ENCODE results near the gene PIK3R6.

PIK3R6 gene

DNA sequence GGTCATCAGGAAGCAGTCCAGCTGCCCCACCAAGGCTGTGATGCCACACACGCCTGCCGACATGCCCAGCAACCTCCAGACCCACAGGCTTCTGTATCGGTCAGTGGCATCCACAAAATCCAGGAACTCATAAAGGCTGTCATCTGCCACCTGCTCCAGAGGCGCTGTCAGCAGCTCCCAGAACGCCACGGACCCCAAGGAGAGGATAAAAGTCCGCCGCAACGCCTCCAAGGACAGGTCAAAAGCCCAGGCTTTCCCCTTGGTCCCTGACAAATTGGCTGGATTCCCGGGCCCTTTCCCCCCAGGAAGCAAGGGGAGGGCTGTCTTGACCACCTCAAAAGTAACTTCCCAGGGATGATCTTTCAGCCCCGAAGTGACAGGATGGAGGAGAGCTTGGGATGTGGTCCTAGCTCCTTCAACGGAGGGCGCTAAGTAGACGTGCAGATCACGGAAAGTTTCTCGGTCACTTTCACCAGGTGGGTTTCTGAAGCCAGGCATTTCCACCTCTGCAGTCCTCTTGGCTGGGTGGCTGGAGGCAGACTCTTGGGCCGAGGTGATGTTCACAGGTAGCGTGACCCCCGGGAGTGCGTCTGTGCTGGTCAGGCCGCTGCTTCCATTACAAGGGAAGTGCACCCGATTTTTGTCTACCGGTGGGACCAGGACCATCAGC, 69.2 kb downstream of the PIK3R6 start:
- Histone ChIP-seq H2BK120ac (ENCODE audit: low read depth, low read length) (no peak overlapping the region), H3K36me3 (replicated peaks in 1 of 2; ENCODE audit: control insufficient read depth in 2 of 2, insufficient read depth in 2 of 2, low read length in 2 of 2) (no peaks in the 10 kb centered on the region)

DNA sequence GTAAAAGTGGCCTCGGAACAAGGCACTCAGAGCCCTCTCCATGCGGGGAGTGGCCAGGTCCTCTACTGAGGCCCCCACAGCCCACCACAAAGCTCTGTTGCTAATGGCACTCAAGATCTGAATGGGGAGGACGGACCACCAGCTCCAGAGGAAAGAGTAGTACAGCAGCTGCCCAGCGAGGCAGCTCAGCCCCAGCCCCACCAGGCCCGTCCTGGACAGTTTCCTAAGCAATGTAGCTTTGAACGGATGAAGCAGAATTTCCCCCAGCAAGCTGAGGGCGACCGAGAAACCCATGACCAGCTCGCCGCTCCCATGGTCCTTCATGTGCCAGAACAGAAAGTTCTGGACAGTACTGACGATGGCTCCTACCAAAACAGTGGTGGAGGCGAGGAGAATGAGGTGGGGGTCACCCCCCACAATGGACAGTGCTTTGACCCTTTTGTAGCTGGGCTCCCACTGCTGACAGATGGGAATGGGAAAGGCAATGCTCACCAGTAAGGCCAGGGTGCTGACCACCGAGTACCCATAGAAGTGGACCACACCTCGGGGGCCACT, 69.8 kb downstream of the PIK3R6 start:
- Histone ChIP-seq H3K79me1 (ENCODE audit: low read depth, low read length) (peaks cover 3% of the 10 kb centered on the region), H3K14ac (ENCODE audit: low read length) (no peak overlapping the region), H3K18ac (ENCODE audit: low read length) (peak overlapping the region; percentile 8), H3K23ac (ENCODE audit: low read depth, low read length, poor library complexity) (no peak overlapping the region), H2AFZ (ENCODE audit: low read length) (no peak overlapping the region), H2BK15ac (ENCODE audit: low read length) (no peak overlapping the region), H3K4me2 (ENCODE audit: insufficient read depth, low read length, poor library complexity, severe bottlenecking) (no peak overlapping the region), H3K4me3 (ENCODE audit: low read length in 2 of 2) (peak overlapping the region in 1 of 2 donors; percentile 44), H2AK5ac (ENCODE audit: low read depth, low read length) (no peak overlapping the region), H2BK120ac (ENCODE audit: low read depth, low read length) (no peak overlapping the region), H3K36me3 (replicated peaks in 1 of 2; ENCODE audit: control insufficient read depth in 2 of 2, insufficient read depth in 2 of 2, low read length in 2 of 2) (no peaks in the 10 kb centered on the region), H2BK5ac (ENCODE audit: low read length) (no peak overlapping the region), H3K27me3 (ENCODE audit: control insufficient read depth in 3 of 3, insufficient read depth in 3 of 3, low read depth in 1 of 3, low read length in 3 of 3) (peaks cover 3 to 53% (median 19%) of the 10 kb centered on the region in 3 experiments), H3K27ac (replicated peaks; ENCODE audit: low read length) (no peak overlapping the region), H3K4me1 (ENCODE audit: control insufficient read depth in 2 of 2, insufficient read depth in 1 of 2, low read depth in 1 of 2, low read length in 2 of 2) (peaks cover 0 to 3% of the 10 kb centered on the region in 2 donors), H2BK12ac (ENCODE audit: low read length) (no peak overlapping the region), H4K8ac (ENCODE audit: low read depth, low read length) (no peak overlapping the region), H3K4ac (ENCODE audit: low read length) (no peak overlapping the region), H3K9me3 (replicated peaks in 1 of 2; ENCODE audit: control insufficient read depth in 2 of 2, insufficient read depth in 1 of 2, low read depth in 1 of 2, low read length in 2 of 2) (peaks cover 0 to 4% of the 10 kb centered on the region in 2 donors), H4K91ac (ENCODE audit: low read depth, low read length, poor library complexity) (no peak overlapping the region), H3K9ac (ENCODE audit: low read depth, low read length, poor library complexity) (no peak overlapping the region)
- DNase-seq (ENCODE audit: low spot score) = no peak
- no CpG with 5 or more reads among the region's 14 CpGs for WGBS, 2 donors (ENCODE audit: extremely low coverage in 2 of 2, insufficient read length in 2 of 2, insufficient replicate concordance in 1 of 2)

More for the DNA sequence above, 69.2 kb downstream of the PIK3R6 start:
- H4K8ac ChIP-seq (ENCODE audit: low read depth, low read length) = no peak overlapping the region
- no peak overlapping the region for H3K14ac ChIP-seq (ENCODE audit: low read length)
- H4K91ac ChIP-seq (ENCODE audit: low read depth, low read length, poor library complexity) = no peak overlapping the region
- H3K79me1 ChIP-seq (ENCODE audit: low read depth, low read length) = peaks cover 3% of the 10 kb centered on the region
- H3K9me3 ChIP-seq (replicated peaks in 1 of 2; ENCODE audit: control insufficient read depth in 2 of 2, insufficient read depth in 1 of 2, low read depth in 1 of 2, low read length in 2 of 2) = peaks cover 0 to 4% of the 10 kb centered on the region in 2 donors
- WGBS, 2 donors (ENCODE audit: extremely low coverage in 2 of 2, insufficient read length in 2 of 2, insufficient replicate concordance in 1 of 2) = no CpG with 5 or more reads among the region's 23 CpGs
- H3K4me2 ChIP-seq (ENCODE audit: insufficient read depth, low read length, poor library complexity, severe bottlenecking) = peak overlapping the region; percentile 56
- no peak overlapping the region for H3K4ac ChIP-seq (ENCODE audit: low read length)
- peak overlapping the region; percentile 73 for H2AK5ac ChIP-seq (ENCODE audit: low read depth, low read length)
- H3K27ac ChIP-seq (replicated peaks; ENCODE audit: low read length) = no peak overlapping the region
- no peak for DNase-seq (ENCODE audit: low spot score)
- H2BK12ac ChIP-seq (ENCODE audit: low read length) = peak overlapping the region; percentile 6
- peak overlapping the region; percentile 66 for H3K23ac ChIP-seq (ENCODE audit: low read depth, low read length, poor library complexity)
- no peak overlapping the region for H2BK5ac ChIP-seq (ENCODE audit: low read length)
- H3K4me3 ChIP-seq (ENCODE audit: low read length in 2 of 2) = no peak overlapping the region
- peaks cover 0 to 5% of the 10 kb centered on the region in 2 donors for H3K4me1 ChIP-seq (ENCODE audit: control insufficient read depth in 2 of 2, insufficient read depth in 1 of 2, low read depth in 1 of 2, low read length in 2 of 2)
- H3K18ac ChIP-seq (ENCODE audit: low read length) = no peak overlapping the region
- H2AFZ ChIP-seq (ENCODE audit: low read length) = no peak overlapping the region
- peak overlapping the region; percentile 26 for H2BK15ac ChIP-seq (ENCODE audit: low read length)
- peaks cover 3 to 57% (median 19%) of the 10 kb centered on the region in 3 experiments for H3K27me3 ChIP-seq (ENCODE audit: control insufficient read depth in 3 of 3, insufficient read depth in 3 of 3, low read depth in 1 of 3, low read length in 3 of 3)
- H3K9ac ChIP-seq (ENCODE audit: low read depth, low read length, poor library complexity) = peak overlapping the region; percentile 3

DNA sequence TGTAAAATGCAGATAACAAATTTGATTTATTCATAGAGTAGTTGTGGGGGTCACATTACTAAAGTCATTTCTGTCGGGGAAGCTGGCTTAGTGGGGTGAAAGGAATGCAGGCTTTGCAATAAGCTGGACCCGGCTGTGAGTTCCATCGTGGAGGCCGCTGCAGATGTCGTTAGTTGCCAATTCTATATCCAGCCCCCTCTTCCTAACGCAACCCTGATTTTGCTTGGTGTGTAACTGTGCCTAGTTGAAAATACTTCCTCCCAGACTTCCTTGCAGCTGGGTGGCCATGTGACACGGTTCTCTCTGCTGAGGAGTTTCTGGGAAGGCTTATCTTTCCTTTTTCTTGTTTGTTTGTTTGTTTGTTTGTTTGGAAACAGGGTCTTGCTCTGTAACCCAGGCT, 72.8 kb downstream of the PIK3R6 start:
- Histone ChIP-seq H3K4me2 (ENCODE audit: insufficient read depth, low read length, poor library complexity, severe bottlenecking) (no peak overlapping the region), H3K4me3 (ENCODE audit: low read length in 2 of 2) (no peak overlapping the region), H3K4ac (ENCODE audit: low read length) (no peak overlapping the region), H3K79me1 (ENCODE audit: low read depth, low read length) (peaks cover 3% of the 10 kb centered on the region), H2BK15ac (ENCODE audit: low read length) (no peak overlapping the region), H3K9ac (ENCODE audit: low read depth, low read length, poor library complexity) (no peak overlapping the region), H2BK5ac (ENCODE audit: low read length) (no peak overlapping the region), H4K8ac (ENCODE audit: low read depth, low read length) (no peak overlapping the region), H3K14ac (ENCODE audit: low read length) (no peak overlapping the region), H3K18ac (ENCODE audit: low read length) (no peak overlapping the region), H3K27me3 (ENCODE audit: control insufficient read depth in 3 of 3, insufficient read depth in 3 of 3, low read depth in 1 of 3, low read length in 3 of 3) (peaks cover 3 to 38% (median 19%) of the 10 kb centered on the region in 3 experiments), H2AK5ac (ENCODE audit: low read depth, low read length) (no peak overlapping the region), H4K91ac (ENCODE audit: low read depth, low read length, poor library complexity) (no peak overlapping the region), H2BK120ac (ENCODE audit: low read depth, low read length) (no peak overlapping the region), H3K9me3 (replicated peaks in 1 of 2; ENCODE audit: control insufficient read depth in 2 of 2, insufficient read depth in 1 of 2, low read depth in 1 of 2, low read length in 2 of 2) (peaks cover 8 to 11% of the 10 kb centered on the region in 2 donors), H2BK12ac (ENCODE audit: low read length) (no peak overlapping the region), H3K23ac (ENCODE audit: low read depth, low read length, poor library complexity) (no peak overlapping the region), H3K27ac (replicated peaks; ENCODE audit: low read length) (no peak overlapping the region), H3K36me3 (replicated peaks in 1 of 2; ENCODE audit: control insufficient read depth in 2 of 2, insufficient read depth in 2 of 2, low read length in 2 of 2) (no peaks in the 10 kb centered on the region), H3K4me1 (ENCODE audit: control insufficient read depth in 2 of 2, insufficient read depth in 1 of 2, low read depth in 1 of 2, low read length in 2 of 2) (peaks cover 0 to 5% of the 10 kb centered on the region in 2 donors), H2AFZ (ENCODE audit: low read length) (no peak overlapping the region)
- no peak for DNase-seq (ENCODE audit: low spot score)
- WGBS, 2 donors (ENCODE audit: extremely low coverage in 2 of 2, insufficient read length in 2 of 2, insufficient replicate concordance in 1 of 2) = no CpG with 5 or more reads among the region's 7 CpGs

DNA sequence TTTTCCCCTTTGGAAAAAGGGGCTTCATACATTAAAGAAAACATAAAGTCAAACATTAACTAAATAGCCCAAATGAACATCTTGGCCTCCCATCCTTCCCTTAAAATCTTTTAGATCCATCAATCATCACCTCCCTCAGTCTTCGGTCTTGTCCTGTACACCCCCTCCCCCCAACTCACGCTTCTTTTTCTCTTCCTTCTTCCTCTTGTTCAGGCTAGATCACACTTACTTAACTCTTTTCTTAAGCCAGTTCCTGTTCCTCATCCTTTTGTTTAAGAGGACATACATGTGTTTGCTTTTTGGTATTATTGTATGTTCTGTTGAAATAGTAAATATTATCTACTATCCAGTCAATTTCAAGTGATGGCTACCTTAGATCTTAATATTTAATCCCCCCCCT, 73.8 kb downstream of the PIK3R6 start:
- no peak for DNase-seq (ENCODE audit: low spot score)
- peaks cover 2% of the 10 kb centered on the region for H3K79me1 ChIP-seq (ENCODE audit: low read depth, low read length)
- no peak overlapping the region for H3K4me3 ChIP-seq (ENCODE audit: low read length in 2 of 2)
- H3K18ac ChIP-seq (ENCODE audit: low read length) = no peak overlapping the region
- H2AK5ac ChIP-seq (ENCODE audit: low read depth, low read length) = no peak overlapping the region
- H3K4ac ChIP-seq (ENCODE audit: low read length) = no peak overlapping the region
- no peak overlapping the region for H3K4me2 ChIP-seq (ENCODE audit: insufficient read depth, low read length, poor library complexity, severe bottlenecking)
- no peaks in the 10 kb centered on the region for H3K36me3 ChIP-seq (replicated peaks in 1 of 2; ENCODE audit: control insufficient read depth in 2 of 2, insufficient read depth in 2 of 2, low read length in 2 of 2)
- H2BK15ac ChIP-seq (ENCODE audit: low read length) = no peak overlapping the region
- WGBS, 2 donors (ENCODE audit: extremely low coverage in 2 of 2, insufficient read length in 2 of 2, insufficient replicate concordance in 1 of 2) = no CpG with 5 or more reads among the region's 2 CpGs
- no peak overlapping the region for H3K9ac ChIP-seq (ENCODE audit: low read depth, low read length, poor library complexity)
- H4K8ac ChIP-seq (ENCODE audit: low read depth, low read length) = no peak overlapping the region
- H4K91ac ChIP-seq (ENCODE audit: low read depth, low read length, poor library complexity) = no peak overlapping the region
- no peak overlapping the region for H2BK5ac ChIP-seq (ENCODE audit: low read length)
- H2AFZ ChIP-seq (ENCODE audit: low read length) = no peak overlapping the region
- no peak overlapping the region for H3K23ac ChIP-seq (ENCODE audit: low read depth, low read length, poor library complexity)
- H3K4me1 ChIP-seq (ENCODE audit: control insufficient read depth in 2 of 2, insufficient read depth in 1 of 2, low read depth in 1 of 2, low read length in 2 of 2) = peaks cover 0 to 2% of the 10 kb centered on the region in 2 donors
- H3K9me3 ChIP-seq (replicated peaks in 1 of 2; ENCODE audit: control insufficient read depth in 2 of 2, insufficient read depth in 1 of 2, low read depth in 1 of 2, low read length in 2 of 2) = peaks cover 8 to 11% of the 10 kb centered on the region in 2 donors
- H2BK12ac ChIP-seq (ENCODE audit: low read length) = no peak overlapping the region
- H2BK120ac ChIP-seq (ENCODE audit: low read depth, low read length) = no peak overlapping the region
- peaks cover 0 to 30% (median 15%) of the 10 kb centered on the region in 3 experiments for H3K27me3 ChIP-seq (ENCODE audit: control insufficient read depth in 3 of 3, insufficient read depth in 3 of 3, low read depth in 1 of 3, low read length in 3 of 3)
- H3K14ac ChIP-seq (ENCODE audit: low read length) = no peak overlapping the region
- no peak overlapping the region for H3K27ac ChIP-seq (replicated peaks; ENCODE audit: low read length)

Data from neuronal stem cell (in vitro differentiated cells).